Measurements from ENCODE around the gene DPP9.

DNA sequence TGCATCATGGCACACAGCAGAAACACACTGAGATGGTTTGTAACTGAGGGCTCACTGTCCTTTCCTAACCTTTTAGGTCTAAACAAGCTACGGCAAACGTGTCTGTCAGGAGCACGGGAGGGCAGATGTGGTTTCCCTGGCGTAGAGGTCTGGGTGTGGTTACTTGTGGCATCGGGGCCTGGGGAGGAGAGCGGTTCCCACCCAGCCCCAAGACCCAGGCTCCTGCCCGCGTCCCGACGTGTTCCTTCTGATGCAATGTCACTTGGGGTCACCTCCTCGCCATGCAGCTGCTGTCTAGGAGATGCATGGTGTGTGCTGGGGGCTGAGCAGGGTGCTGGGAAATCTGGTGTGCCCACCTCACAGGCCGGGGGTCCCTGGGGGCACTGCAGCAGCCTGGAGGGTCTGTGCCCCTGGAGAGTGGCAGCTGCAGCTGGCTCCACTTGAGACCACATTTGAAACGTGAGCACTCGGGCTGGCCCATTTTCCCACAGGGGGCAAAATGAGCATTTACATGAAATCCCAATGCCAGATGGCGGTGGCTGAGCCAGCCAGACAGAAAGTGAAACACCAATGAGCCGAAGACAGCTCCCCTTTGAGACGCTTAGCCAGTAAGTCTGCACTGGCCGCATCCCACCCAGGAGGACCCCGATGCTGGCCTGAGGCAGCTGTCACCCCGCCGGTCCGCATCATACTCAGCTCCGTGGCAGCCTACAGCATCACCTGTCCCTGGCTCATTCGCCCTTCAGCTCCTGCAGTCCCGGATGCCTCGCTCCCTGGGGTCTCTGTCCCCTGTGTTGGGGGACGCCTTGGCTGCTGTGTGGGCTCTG, 31.2 kb downstream of the DPP9 start:
- TF ChIP-seq, protein P1, sequence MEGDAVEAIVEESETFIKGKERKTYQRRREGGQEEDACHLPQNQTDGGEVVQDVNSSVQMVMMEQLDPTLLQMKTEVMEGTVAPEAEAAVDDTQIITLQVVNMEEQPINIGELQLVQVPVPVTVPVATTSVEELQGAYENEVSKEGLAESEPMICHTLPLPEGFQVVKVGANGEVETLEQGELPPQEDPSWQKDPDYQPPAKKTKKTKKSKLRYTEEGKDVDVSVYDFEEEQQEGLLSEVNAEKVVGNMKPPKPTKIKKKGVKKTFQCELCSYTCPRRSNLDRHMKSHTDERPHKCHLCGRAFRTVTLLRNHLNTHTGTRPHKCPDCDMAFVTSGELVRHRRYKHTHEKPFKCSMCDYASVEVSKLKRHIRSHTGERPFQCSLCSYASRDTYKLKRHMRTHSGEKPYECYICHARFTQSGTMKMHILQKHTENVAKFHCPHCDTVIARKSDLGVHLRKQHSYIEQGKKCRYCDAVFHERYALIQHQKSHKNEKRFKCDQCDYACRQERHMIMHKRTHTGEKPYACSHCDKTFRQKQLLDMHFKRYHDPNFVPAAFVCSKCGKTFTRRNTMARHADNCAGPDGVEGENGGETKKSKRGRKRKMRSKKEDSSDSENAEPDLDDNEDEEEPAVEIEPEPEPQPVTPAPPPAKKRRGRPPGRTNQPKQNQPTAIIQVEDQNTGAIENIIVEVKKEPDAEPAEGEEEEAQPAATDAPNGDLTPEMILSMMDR (conservative IDR thresholded peaks at IDR 0.05), result no peak
- no peak for TF ChIP-seq ZFX (IDR thresholded peaks at IDR 0.05)
